B cell (primary cell): ENCODE measurements around the gene XCL2. TPM values are rescaled to one million over a fixed set of nuclear protein-coding genes. Genes with fewer than 3 reads are reported as not detected.

ENCODE experiments used
- ATAC-seq: fragments of 200-7000 bp; cut with Tn5 transposase; one replicate; pipeline ENCODE4 v1.10.0; 2021; ENCODE audit warnings: low read depth, mild to moderate bottlenecking, moderate number of reproducible peaks, moderate library complexity
- CTCF ChIA-PET: fragments of 350-600 bp; sonication (Branson Sonifier 250); formaldehyde crosslinking; loops from one replicate; lab custom pipeline; 2021; ENCODE audit warnings: antibody characterized with exemption, inconsistent platforms; lab: Charles Lee
- POLR2A ChIA-PET: fragments of 350-600 bp; sonication (Branson Sonifier 250); formaldehyde crosslinking; loops from one replicate; lab custom pipeline; 2021; ENCODE audit warnings: antibody characterized with exemption; lab: Charles Lee
- DNase-seq: peaks from one replicate; pipeline ENCODE4 v3.0.0; 2013
- H2AFZ ChIP-seq: 2 replicates; pipeline ENCODE4 v1.6.1; 2012; ENCODE audit warnings: mild to moderate bottlenecking, low read depth, low read length; ENCODE audit not compliant: insufficient read depth, poor library complexity, severe bottlenecking
- H3K27ac ChIP-seq, 2 donors: 1 replicate in 1 of 2; 2 replicates in 1 of 2; pipeline ENCODE4 v1.5.1; 2012 to 2013; ENCODE audit warnings: low read length in 2 of 2, mild to moderate bottlenecking in 2 of 2, moderate library complexity in 1 of 2
- H3K27me3 ChIP-seq, 4 experiments: fragments of 200-600 bp in 1 of 4; sonication (generic) in 1 of 4; replicated peaks in 1 of 4; 1 replicate in 2 of 4; 2 replicates in 2 of 4; pipeline versions ENCODE4 v1.6.1 to v1.7.0; 2013 to 2016; ENCODE audit warnings: low read length in 3 of 4, mild to moderate bottlenecking in 2 of 4, mixed read lengths in 1 of 4, moderate library complexity in 1 of 4; ENCODE audit not compliant: insufficient read depth in 4 of 4, control insufficient read depth in 3 of 4; ENCODE audit errors: control extremely low read depth in 1 of 4
- H3K36me3 ChIP-seq, 2 experiments: replicated peaks in 1 of 2; 1 replicate in 1 of 2; 2 replicates in 1 of 2; pipeline versions ENCODE4 v1.6.1 to v1.7.1; 2013; ENCODE audit warnings: low read length in 1 of 2; ENCODE audit not compliant: insufficient read depth in 2 of 2, control insufficient read depth in 1 of 2; ENCODE audit errors: control extremely low read depth in 1 of 2, extremely low read depth in 1 of 2
- H3K4me1 ChIP-seq, 2 donors: fragments of 200-600 bp in 1 of 2; sonication (generic) in 1 of 2; 1 replicate in 1 of 2; 2 replicates in 1 of 2; pipeline versions ENCODE4 v1.5.1 to v1.6.1; 2013 to 2017; ENCODE audit warnings: low read length in 2 of 2; ENCODE audit not compliant: control insufficient read depth in 2 of 2, insufficient read depth in 2 of 2
- H3K4me2 ChIP-seq: replicated peaks from 2 replicates; pipeline ENCODE3; 2012; ENCODE audit warnings: mild to moderate bottlenecking, low read depth, low read length; ENCODE audit not compliant: poor library complexity, severe bottlenecking
- H3K4me3 ChIP-seq, 5 experiments: fragments of 200-600 bp in 1 of 5; sonication (generic) in 1 of 5; 1 replicate in 3 of 5; 2 replicates in 2 of 5; pipeline versions ENCODE4 v1.5.1 to v1.7.0; 2011 to 2016; ENCODE audit warnings: low read length in 4 of 5, mild to moderate bottlenecking in 4 of 5, low read depth in 2 of 5, control low read depth in 1 of 5, moderate library complexity in 1 of 5; ENCODE audit not compliant: insufficient read depth in 1 of 5; ENCODE audit errors: control extremely low read depth in 1 of 5, extremely low read depth in 1 of 5
- H3K79me2 ChIP-seq: fragments of 200-600 bp; sonication (generic); one replicate; pipeline ENCODE4 v1.6.0; 2016; ENCODE audit warnings: low read length; ENCODE audit not compliant: control insufficient read depth, insufficient read depth
- H3K9ac ChIP-seq: fragments of 200-600 bp; sonication (generic); 2 replicates; pipeline ENCODE4 v1.6.1; 2017; ENCODE audit warnings: mild to moderate bottlenecking, low read length, moderate library complexity
- H3K9me3 ChIP-seq, 3 donors: one replicate each; pipeline versions ENCODE4 v1.6.1 to v1.7.1; 2013; ENCODE audit warnings: low read length in 2 of 3; ENCODE audit not compliant: control insufficient read depth in 2 of 3, insufficient read depth in 1 of 3; ENCODE audit errors: control extremely low read depth in 1 of 3
- H4K20me1 ChIP-seq: 2 replicates; pipeline ENCODE4 v1.6.0; 2012; ENCODE audit warnings: mild to moderate bottlenecking, low read length; ENCODE audit not compliant: insufficient read depth, control insufficient read depth, poor library complexity, severe bottlenecking
- H3K27ac Mint-ChIP-seq: one replicate; pipeline ENCODE4 v1.8.0; 2021; ENCODE audit warnings: mixed read lengths
- H3K27me3 Mint-ChIP-seq: one replicate; pipeline ENCODE4 v1.8.0; 2021; ENCODE audit warnings: mixed read lengths
- H3K4me1 Mint-ChIP-seq: one replicate; pipeline ENCODE4 v1.8.0; 2021; ENCODE audit warnings: mixed read lengths
- H3K4me3 Mint-ChIP-seq: one replicate; pipeline ENCODE4 v1.8.0; 2021; ENCODE audit warnings: mixed read lengths
- H3K9me3 Mint-ChIP-seq: one replicate; pipeline ENCODE4 v1.8.0; 2022; ENCODE audit warnings: mixed read lengths; ENCODE audit not compliant: insufficient read depth
- CTCF ChIP-seq: fragments of 200-600 bp; IDR thresholded peaks from one replicate; pipeline ENCODE4 v1.8.0; 2022; ENCODE audit warnings: antibody characterized with exemption, mild to moderate bottlenecking
- EZH2 ChIP-seq: IDR thresholded peaks from 2 replicates; pipeline ENCODE4 v1.6.1; 2012; ENCODE audit warnings: borderline replicate concordance, low read depth, mild to moderate bottlenecking, moderate library complexity, low read length; ENCODE audit not compliant: insufficient read depth, poor library complexity, severe bottlenecking
- WGBS: methylation state at CpG from one replicate; pipeline ENCODE4 v1.1.5; 2013; ENCODE audit warnings: missing lambda C conversion rate; ENCODE audit not compliant: insufficient coverage; 5-methylcytosine and 5-hydroxymethylcytosine counted together
- intact Hi-C: fragments of 100-400 bp; cut with micrococcal nuclease; formaldehyde crosslinking; loops from one replicate; pipeline ENCODE4 v1.10.0; 2022
- polyA plus RNA-seq: library from polyadenylated mRNA; depleted of rRNA; stranded (reverse); fragments of >200 nt; gene quantifications from 2 replicates; pipeline ENCODE4 v1.2.3, GENCODE V29; 2012
- total RNA-seq, 2 donors: library from RNA; stranded (reverse); fragments of 120-200 nt in 1 of 2; gene quantifications; 1 replicate in 1 of 2; 2 replicates in 1 of 2; pipeline versions ENCODE4 v1.2.3 to v1.2.4, GENCODE V29; 2013 to 2022

The XCL2 gene
- total and polyA plus RNA-seq, 2 donors (not counting 1 experiment from before 2014, with no cell fraction given) = 1.5 TPM; not detected in 1

GRCh38 chr1:168535536-168535935 is 8.3 kb downstream of the XCL2 start:
- H3K4me3 Mint-ChIP-seq = no peak overlapping the region
- Histone ChIP-seq H3K4me2 (peak overlapping the region; percentile 47), H3K36me3 (no peaks in the 10 kb centered on the region), H3K27ac (peak overlapping the region; percentile 18 to 65), H2AFZ (peak overlapping the region; percentile 52), H3K9ac (no peak overlapping the region), H3K4me1 (peaks cover 0 to 9% of the 10 kb centered on the region in 2 donors), H3K4me3 (no peak overlapping the region), H4K20me1 (no peaks in the 10 kb centered on the region), H3K9me3 (no peaks in the 10 kb centered on the region), H3K79me2 (no peaks in the 10 kb centered on the region), H3K27me3 (no peaks in the 10 kb centered on the region)
- TF ChIP-seq EZH2 = no peak
- TF ChIP-seq CTCF = no peak
- H3K9me3 Mint-ChIP-seq = no peaks in the 10 kb centered on the region
- DNase-seq (peak; percentile 5), ATAC-seq (no peak)
- H3K27me3 Mint-ChIP-seq = no peaks in the 10 kb centered on the region
- 0% methylated on average over 1 of the region's 1 CpG for WGBS
- intact Hi-C loops = no loop called here
- CTCF ChIA-PET = no interaction called here
- POLR2A ChIA-PET = no interaction called here
- H3K4me1 Mint-ChIP-seq = peaks cover 7% of the 10 kb centered on the region
- H3K27ac Mint-ChIP-seq = no peak overlapping the region

- no peaks in the 10 kb centered on the region for H3K27me3 Mint-ChIP-seq
- no peaks in the 10 kb centered on the region for H3K9me3 Mint-ChIP-seq
- ChIA-PET POLR2A (no interaction called here), CTCF (no interaction called here)
- DNase-seq (no peak), ATAC-seq (no peak)
- TF ChIP-seq EZH2 = no peak
- TF ChIP-seq CTCF = no peak
- Histone ChIP-seq H3K9ac (no peak overlapping the region), H3K4me3 (no peak overlapping the region), H3K79me2 (no peaks in the 10 kb centered on the region), H3K9me3 (no peaks in the 10 kb centered on the region), H3K27me3 (no peaks in the 10 kb centered on the region), H4K20me1 (no peaks in the 10 kb centered on the region), H3K4me2 (no peak overlapping the region), H3K36me3 (no peaks in the 10 kb centered on the region), H2AFZ (no peak overlapping the region), H3K27ac (no peak overlapping the region), H3K4me1 (peaks cover 0 to 9% of the 10 kb centered on the region in 2 donors)
- intact Hi-C loops = no loop called here
- WGBS = 100% methylated on average over 1 of the region's 2 CpGs
- no peak overlapping the region for H3K4me3 Mint-ChIP-seq
- H3K4me1 Mint-ChIP-seq = peaks cover 7% of the 10 kb centered on the region
- H3K27ac Mint-ChIP-seq = no peak overlapping the region
These were observed 12.0 kb downstream of the XCL2 start for GRCh38 chr1:168531615-168532345.
